NB4 (cell line): ENCODE data around the gene KRT12.

Source experiments
- DNase-seq: peaks from one replicate; pipeline ENCODE4 v3.0.0; 2010; ENCODE audit warnings: low read depth
- H3K4me3 ChIP-seq: one replicate; pipeline ENCODE4 v1.5.1; 2011; ENCODE audit warnings: mild to moderate bottlenecking, low read depth, low read length, moderate library complexity
- MYC ChIP-seq: IDR thresholded peaks from 2 replicates; pipeline ENCODE4 v1.6.1; 2011; ENCODE audit warnings: low read depth, low read length
- POLR2A ChIP-seq: IDR thresholded peaks from 2 replicates; pipeline ENCODE4 v1.6.1; 2011; ENCODE audit warnings: mild to moderate bottlenecking; ENCODE audit not compliant: insufficient read length; ENCODE audit errors: extremely low read depth
- TF ChIP-seq, protein P1 (sequence below): IDR thresholded peaks from one replicate; pipeline ENCODE4 v1.5.1; 2012; ENCODE audit warnings: low read depth, low read length
- TF ChIP-seq, protein P2 (sequence below): IDR thresholded peaks from 2 replicates; pipeline ENCODE4 v1.6.1; 2011; ENCODE audit warnings: low read depth, low read length

The KRT12 gene

DNA sequence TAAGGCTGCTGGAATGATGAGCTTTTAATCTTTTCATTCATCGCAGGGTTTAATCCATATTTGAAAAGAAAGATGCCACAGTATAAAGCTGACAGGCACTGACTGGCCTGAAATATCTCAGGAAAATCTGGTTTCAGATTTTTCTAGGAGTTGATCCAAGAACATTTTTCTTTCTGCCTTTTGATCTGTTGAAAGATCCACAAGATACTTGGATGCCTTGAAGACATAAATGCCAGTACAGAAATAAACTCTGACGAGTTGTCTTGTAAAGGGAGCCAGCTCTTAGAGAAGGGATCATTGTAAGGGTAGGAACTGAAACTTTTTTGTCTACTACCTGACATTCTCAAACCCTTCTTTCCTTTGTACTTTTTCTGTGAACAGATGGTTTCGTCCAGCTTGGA, 43.4 kb upstream of the KRT12 start:
- H3K4me3 ChIP-seq: no peak overlapping the region
- TF ChIP-seq MYC (no peak), POLR2A (no peak)
- TF ChIP-seq, protein P1, sequence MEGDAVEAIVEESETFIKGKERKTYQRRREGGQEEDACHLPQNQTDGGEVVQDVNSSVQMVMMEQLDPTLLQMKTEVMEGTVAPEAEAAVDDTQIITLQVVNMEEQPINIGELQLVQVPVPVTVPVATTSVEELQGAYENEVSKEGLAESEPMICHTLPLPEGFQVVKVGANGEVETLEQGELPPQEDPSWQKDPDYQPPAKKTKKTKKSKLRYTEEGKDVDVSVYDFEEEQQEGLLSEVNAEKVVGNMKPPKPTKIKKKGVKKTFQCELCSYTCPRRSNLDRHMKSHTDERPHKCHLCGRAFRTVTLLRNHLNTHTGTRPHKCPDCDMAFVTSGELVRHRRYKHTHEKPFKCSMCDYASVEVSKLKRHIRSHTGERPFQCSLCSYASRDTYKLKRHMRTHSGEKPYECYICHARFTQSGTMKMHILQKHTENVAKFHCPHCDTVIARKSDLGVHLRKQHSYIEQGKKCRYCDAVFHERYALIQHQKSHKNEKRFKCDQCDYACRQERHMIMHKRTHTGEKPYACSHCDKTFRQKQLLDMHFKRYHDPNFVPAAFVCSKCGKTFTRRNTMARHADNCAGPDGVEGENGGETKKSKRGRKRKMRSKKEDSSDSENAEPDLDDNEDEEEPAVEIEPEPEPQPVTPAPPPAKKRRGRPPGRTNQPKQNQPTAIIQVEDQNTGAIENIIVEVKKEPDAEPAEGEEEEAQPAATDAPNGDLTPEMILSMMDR: no peak
- TF ChIP-seq, protein P2, sequence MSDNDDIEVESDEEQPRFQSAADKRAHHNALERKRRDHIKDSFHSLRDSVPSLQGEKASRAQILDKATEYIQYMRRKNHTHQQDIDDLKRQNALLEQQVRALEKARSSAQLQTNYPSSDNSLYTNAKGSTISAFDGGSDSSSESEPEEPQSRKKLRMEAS: no peak
- no peak for DNase-seq

DNA sequence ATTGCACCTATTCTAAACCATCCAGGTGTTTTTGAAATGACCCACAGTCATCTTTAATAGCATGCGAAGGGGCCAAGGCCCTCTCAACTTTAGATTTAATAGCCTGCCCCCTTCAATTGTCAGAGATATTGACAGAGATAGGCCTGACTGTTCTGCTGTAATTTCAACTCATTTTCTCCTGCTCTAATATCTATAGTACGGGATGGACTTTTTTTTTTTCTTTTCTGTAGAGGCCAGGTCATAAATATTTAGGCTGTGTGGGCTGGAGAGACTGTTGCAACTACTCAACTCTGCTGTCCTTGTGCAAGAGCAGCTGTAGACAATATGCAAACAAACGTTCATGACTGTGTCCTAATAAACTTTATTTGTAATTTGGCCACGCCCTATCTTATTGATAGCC, 42.7 kb upstream of the KRT12 start:
- DNase-seq: no peak
- TF ChIP-seq, protein P1: no peak
- TF ChIP-seq MYC: no peak
- no peak for TF ChIP-seq POLR2A
- TF ChIP-seq, protein P2: no peak
- no peak overlapping the region for H3K4me3 ChIP-seq

- DNase-seq: peak; percentile 74
- no peak overlapping the region for H3K4me3 ChIP-seq
Observed at GRCh38 chr17:40909351-40909750, 42.3 kb upstream of the KRT12 start.

GRCh38 chr17:40906613-40907012, 39.6 kb upstream of the KRT12 start:
- no peak for DNase-seq
- TF ChIP-seq, protein P1: no peak
- no peak for TF ChIP-seq POLR2A
- TF ChIP-seq, protein P2: no peak
- no peak overlapping the region for H3K4me3 ChIP-seq

More at GRCh38 chr17:40909351-40909750, 42.3 kb upstream of the KRT12 start:
- TF ChIP-seq, protein P2: no peak
- TF ChIP-seq, protein P1: peak; percentile 62

- TF ChIP-seq, protein P2: no peak
- TF ChIP-seq MYC: no peak
- no peak for TF ChIP-seq POLR2A
- TF ChIP-seq, protein P1: no peak
- no peak for DNase-seq
Observed at GRCh38 chr17:40905370-40905769, 38.3 kb upstream of the KRT12 start.

GRCh38 chr17:40903129-40903847, 36.3 kb upstream of the KRT12 start:
- peak; percentile 33 for DNase-seq
- H3K4me3 ChIP-seq: no peak overlapping the region
- TF ChIP-seq MYC (no peak), POLR2A (no peak)
- TF ChIP-seq, protein P2: no peak
- TF ChIP-seq, protein P1: no peak

More at GRCh38 chr17:40905370-40905769, 38.3 kb upstream of the KRT12 start:
- no peak overlapping the region for H3K4me3 ChIP-seq
